Left renal cortex interstitium (tissue), 4 donors: ENCODE data around the gene CT45A6. TPM values are rescaled to one million over a fixed set of nuclear protein-coding genes. Genes with fewer than 3 reads are reported as not detected.
"Not testable (repeated sequence)": the region's sequence is repeated elsewhere in the genome, so short reads cannot be mapped to it uniquely, and the experiment has no call there.

Source experiments
- DNase-seq, 4 donors: peaks; one replicate each; pipeline ENCODE4 v3.0.0-alpha.2; 2013; ENCODE audit warnings: low read depth in 4 of 4, low spot score in 2 of 4, missing footprints in 1 of 4
- polyA plus RNA-seq, 4 donors: library from polyadenylated mRNA; unstranded; fragments of 120-200 nt; gene quantifications; one replicate each; pipeline ENCODE4 v1.2.1, GENCODE V29; 2013; ENCODE audit not compliant: insufficient read length in 4 of 4

CT45A6 gene, protein sequence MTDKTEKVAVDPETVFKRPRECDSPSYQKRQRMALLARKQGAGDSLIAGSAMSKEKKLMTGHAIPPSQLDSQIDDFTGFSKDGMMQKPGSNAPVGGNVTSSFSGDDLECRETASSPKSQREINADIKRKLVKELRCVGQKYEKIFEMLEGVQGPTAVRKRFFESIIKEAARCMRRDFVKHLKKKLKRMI
- polyA plus RNA-seq = not detected

- not testable (repeated sequence) for DNase-seq
Observed at GRCh38 chrX:135802687-135803086, at the start of gene CT45A6. Gene CT45A6 (minus strand): TSS chrX:135802787. CDS start chrX:135798993, 3,794 bp downstream.

- DNase-seq = not testable (repeated sequence)
Observed at GRCh38 chrX:135837180-135837579, 34.6 kb upstream of the CT45A6 start, which contains the start of gene CT45A7. Gene CT45A7 (minus strand): TSS chrX:135837280. CDS start chrX:135833533, 3,747 bp downstream.

DNA sequence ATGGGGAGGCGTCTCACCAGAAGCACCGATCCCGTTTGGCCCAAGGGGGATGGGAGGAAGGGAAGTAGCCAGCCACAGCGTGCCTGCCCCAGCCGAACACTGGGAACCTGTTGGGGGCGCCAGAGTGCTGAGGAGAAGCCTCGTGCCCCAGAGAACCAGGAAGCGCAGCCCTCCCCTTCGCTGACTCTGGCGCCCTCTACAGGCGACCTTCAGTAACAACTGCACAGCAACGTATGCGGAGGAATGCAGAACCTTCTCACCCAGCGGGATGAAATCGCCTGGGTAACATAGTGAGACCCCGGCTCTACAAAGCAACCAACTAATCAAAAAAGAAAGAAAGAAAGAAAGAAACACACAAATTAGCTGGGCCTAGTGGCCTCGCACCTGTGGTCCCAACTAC lies 17.3 kb upstream of the CT45A6 start, which contains the start of gene CT45A2:
CT45A2 (minus strand) TSS at position 101 of the 400 bp plus-strand sequence. CDS start 3,747 bp downstream, outside the sequence.
- not testable (repeated sequence) for DNase-seq

DNA sequence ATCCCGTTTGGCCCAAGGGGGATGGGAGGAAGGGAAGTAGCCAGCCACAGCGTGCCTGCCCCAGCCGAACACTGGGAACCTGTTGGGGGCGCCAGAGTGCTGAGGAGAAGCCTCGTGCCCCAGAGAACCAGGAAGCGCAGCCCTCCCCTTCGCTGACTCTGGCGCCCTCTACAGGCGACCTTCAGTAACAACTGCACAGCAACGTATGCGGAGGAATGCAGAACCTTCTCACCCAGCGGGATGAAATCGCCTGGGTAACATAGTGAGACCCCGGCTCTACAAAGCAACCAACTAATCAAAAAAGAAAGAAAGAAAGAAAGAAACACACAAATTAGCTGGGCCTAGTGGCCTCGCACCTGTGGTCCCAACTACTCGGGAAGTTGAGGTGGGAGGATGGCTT lies 17.2 kb downstream of the CT45A6 start, which contains the start of gene CT45A5:
CT45A5 (minus strand) TSS at position 101 of the 400 bp plus-strand sequence. CDS start 3,774 bp downstream, outside the sequence.
- DNase-seq = not testable (repeated sequence)

DNA sequence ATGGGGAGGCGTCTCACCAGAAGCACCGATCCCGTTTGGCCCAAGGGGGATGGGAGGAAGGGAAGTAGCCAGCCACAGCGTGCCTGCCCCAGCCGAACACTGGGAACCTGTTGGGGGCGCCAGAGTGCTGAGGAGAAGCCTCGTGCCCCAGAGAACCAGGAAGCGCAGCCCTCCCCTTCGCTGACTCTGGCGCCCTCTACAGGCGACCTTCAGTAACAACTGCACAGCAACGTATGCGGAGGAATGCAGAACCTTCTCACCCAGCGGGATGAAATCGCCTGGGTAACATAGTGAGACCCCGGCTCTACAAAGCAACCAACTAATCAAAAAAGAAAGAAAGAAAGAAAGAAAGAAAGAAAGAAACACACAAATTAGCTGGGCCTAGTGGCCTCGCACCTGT lies 34.5 kb downstream of the CT45A6 start, which contains the start of gene CT45A3:
CT45A3 (minus strand) TSS at position 101 of the 400 bp plus-strand sequence. CDS start 3,747 bp downstream, outside the sequence.
- not testable (repeated sequence) for DNase-seq

GRCh38 chrX:135744739-135745138 lies 57.8 kb downstream of the CT45A6 start:
- DNase-seq = not testable (repeated sequence)

Other genes starting within 250 kb of the CT45A6 start
- not detected for gene CT45A1, start 89.1 kb downstream of the CT45A6 start, polyA plus RNA-seq
- gene CT45A3, start 34.6 kb downstream of the CT45A6 start, polyA plus RNA-seq = not detected
- not detected for gene CT45A5, start 17.3 kb downstream of the CT45A6 start, polyA plus RNA-seq
- not detected for gene CT45A2, start 17.2 kb upstream of the CT45A6 start, polyA plus RNA-seq
- gene CT45A7, start 34.5 kb upstream of the CT45A6 start, polyA plus RNA-seq = not detected
- not detected for gene CT45A8, start 51.8 kb upstream of the CT45A6 start, polyA plus RNA-seq
- gene CT45A9, start 69.0 kb upstream of the CT45A6 start, polyA plus RNA-seq = not detected
- not detected for gene CT45A10, start 90.7 kb upstream of the CT45A6 start, polyA plus RNA-seq
- not detected for gene SAGE1, start 90.9 kb upstream of the CT45A6 start, polyA plus RNA-seq
- 10 to 100 TPM; 23.8 to 31.0 (median 27.8) TPM for gene MMGT1, start 171.2 kb upstream of the CT45A6 start, polyA plus RNA-seq
- 10 to 100 TPM; 14.9 to 17.4 (median 17.1) TPM for gene SLC9A6, start 182.6 kb upstream of the CT45A6 start, polyA plus RNA-seq